Fibroblast of the aortic adventitia (primary cell): ENCODE data around the gene NXPH2. TPM values are rescaled to one million over a fixed set of nuclear protein-coding genes. Genes with fewer than 3 reads are reported as not detected.

Experiments used
- DNase-seq: peaks from one replicate; pipeline ENCODE4 v3.0.0-alpha.2; 2010; ENCODE audit warnings: low read depth
- H3K4me3 ChIP-seq: 2 replicates; pipeline ENCODE4 v1.5.1; 2011; ENCODE audit warnings: low read depth, mild to moderate bottlenecking, control low read depth, low read length, moderate library complexity
- total RNA-seq: library from RNA; depleted of rRNA; stranded (reverse); fragments of >200 nt; gene quantifications from 2 replicates; pipeline ENCODE4 v1.2.3, GENCODE V29; 2012; ENCODE audit warnings: low replicate concordance
- TF ChIP-seq, protein P1 (sequence below): IDR thresholded peaks from 2 replicates; pipeline ENCODE4 v1.5.1; 2011; ENCODE audit warnings: mild to moderate bottlenecking, low read length, control low read depth, inconsistent platforms; ENCODE audit not compliant: insufficient read depth

The NXPH2 gene
- total RNA-seq, 1 donor, result not detected

DNA sequence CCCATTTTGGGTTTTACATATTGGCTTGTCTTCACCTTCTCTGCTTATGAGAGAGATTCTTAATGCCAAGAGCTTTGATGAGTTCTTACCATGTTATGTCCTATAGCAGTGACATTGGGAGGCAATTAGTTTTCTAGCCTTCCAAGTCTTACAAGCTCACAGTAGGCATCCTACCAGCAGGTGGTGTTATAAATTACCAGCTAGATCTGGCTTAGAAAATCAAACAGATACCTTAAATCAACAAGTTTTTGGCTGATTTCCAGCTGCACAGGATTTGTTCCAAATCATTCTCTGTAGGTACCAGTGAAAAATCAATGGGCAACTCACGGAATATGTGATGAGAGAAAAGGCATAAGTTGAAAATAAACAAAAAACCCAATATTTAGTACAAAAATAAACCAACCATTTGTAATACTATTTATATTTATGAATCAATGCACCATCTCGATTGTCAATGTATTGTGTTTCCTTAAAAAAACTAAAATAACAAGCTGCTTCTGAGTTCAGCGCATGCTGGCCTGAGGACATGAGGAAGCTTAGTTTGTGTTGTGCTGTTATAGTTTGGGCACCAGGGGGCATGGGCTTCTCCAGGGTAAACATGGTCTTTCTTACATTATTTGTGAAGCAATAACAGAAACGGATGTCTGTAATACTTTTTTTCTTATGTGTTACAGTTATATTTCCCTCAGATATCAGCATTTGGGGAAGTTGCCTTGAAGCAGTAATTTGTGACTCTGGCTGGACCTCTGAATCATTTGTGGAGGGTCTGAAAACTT, 34.1 kb upstream of the NXPH2 start:
- no peak for DNase-seq
- TF ChIP-seq, protein P1, sequence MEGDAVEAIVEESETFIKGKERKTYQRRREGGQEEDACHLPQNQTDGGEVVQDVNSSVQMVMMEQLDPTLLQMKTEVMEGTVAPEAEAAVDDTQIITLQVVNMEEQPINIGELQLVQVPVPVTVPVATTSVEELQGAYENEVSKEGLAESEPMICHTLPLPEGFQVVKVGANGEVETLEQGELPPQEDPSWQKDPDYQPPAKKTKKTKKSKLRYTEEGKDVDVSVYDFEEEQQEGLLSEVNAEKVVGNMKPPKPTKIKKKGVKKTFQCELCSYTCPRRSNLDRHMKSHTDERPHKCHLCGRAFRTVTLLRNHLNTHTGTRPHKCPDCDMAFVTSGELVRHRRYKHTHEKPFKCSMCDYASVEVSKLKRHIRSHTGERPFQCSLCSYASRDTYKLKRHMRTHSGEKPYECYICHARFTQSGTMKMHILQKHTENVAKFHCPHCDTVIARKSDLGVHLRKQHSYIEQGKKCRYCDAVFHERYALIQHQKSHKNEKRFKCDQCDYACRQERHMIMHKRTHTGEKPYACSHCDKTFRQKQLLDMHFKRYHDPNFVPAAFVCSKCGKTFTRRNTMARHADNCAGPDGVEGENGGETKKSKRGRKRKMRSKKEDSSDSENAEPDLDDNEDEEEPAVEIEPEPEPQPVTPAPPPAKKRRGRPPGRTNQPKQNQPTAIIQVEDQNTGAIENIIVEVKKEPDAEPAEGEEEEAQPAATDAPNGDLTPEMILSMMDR, result no peak
- H3K4me3 ChIP-seq, result no peak overlapping the region

DNA sequence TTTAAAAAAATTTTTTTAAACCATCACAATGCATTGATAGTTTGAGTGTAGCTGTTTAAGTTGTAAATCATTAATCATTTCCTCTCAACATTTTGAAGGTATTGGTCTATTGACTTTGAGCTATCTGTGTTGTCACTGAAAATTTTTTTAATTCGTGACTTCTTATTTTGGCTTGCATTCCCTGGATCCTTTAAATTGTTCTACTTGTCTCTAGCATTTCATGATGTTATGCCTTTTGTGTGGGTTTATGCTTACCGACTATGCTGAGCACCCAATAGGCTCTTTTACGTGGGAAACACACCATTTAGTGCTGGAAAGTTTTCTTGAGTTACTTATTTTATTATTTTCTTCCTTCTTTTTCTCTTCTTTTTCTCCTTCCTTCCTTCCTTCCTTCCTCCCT, 31.2 kb upstream of the NXPH2 start:
- TF ChIP-seq, protein P1, result no peak
- no peak overlapping the region for H3K4me3 ChIP-seq
- no peak for DNase-seq

DNA sequence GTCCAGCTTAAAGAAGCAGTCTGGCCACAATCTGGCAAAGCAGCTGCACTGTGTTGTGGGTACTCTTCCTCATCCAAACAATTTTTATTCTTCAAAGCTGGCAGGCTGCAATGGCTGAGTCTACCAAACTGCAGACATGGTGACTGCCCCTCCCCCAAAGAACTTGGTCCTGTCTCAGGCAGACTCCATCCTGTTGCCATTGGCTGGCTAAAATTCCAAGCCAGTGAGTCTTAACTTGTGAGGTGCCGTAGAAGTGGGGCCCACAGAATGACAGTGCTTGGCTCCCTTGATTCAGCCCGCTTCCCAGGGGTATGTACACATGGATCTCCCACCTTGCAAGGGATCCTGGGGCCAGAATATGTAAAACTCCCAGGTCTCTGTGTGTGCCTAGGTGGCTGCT, 14.5 kb upstream of the NXPH2 start:
- no peak overlapping the region for H3K4me3 ChIP-seq
- TF ChIP-seq, protein P1, result no peak

DNA sequence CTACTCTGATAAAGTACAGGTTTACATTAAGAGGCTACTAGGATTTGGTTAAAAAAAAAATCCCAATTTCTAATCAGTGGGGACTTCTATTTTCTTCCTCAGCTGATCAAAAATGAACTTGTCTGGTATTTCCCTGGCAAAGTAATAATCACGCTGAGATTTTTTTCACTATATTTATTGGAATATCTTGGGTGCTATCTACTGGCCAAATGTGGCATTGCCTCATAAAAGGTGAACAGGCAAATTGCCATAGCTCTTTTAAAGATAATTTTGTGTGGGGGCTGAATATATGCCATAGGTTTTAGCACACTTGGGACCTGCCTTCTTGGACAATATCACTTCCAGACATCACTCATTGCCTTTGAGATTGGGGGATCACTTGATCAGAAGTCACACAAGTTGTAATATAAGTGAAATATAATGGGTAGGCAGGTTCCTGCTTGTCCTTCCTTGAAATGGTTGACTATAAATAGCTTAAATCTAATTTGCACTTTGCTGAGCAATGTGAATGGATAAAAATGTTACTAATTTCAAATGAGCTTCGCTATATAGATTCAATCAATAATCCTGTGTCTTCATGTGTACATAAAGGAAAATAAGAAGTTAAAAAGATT, 7.0 kb upstream of the NXPH2 start:
- TF ChIP-seq, protein P1, result peak; percentile 75
- H3K4me3 ChIP-seq, result no peak overlapping the region
- peak; percentile 66 for DNase-seq

More for the DNA sequence above, 14.5 kb upstream of the NXPH2 start:
- no peak for DNase-seq

DNA sequence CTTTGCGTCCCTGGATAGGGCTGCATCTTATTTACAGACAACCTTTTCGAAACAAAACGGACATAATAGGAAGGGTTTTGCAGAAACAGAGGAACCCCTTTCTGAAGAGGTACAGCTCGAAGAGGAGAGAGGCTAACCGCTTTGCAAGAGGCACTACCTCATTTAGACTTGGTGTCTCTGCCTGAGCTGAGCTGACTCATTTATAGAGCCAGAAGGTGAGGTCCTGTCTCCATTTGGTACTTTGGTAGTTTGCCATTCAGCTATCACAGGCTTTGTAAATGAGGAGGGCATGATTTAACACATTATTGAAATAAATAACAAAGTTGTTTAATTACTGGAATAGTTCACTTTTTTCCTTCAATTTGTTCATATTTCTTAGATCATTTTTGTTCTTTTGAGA, 2.2 kb upstream of the NXPH2 start:
- no peak for DNase-seq
- H3K4me3 ChIP-seq, result no peak overlapping the region
- TF ChIP-seq, protein P1, result no peak

DNA sequence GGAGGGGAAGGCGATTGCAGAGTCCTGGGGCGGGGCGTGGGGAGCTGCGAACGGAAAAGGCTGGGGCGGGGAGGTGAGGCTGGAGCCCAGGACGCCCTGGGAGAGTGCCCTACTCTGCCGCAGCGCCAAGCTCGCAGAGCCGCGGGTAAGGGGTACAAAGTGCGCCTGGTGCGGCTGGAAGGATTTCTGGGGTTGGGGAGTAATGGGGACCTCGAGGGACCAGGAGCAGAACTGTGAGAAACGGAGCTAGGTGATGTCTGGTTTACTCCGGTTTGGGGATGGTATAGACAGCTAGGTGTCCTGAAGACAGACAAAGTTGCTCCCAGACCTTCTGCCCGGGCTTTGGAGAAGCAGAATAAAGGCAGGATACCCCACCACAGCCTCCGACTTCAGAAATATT, 718 bp upstream of the NXPH2 start:
- DNase-seq, result no peak
- H3K4me3 ChIP-seq, result no peak overlapping the region
- TF ChIP-seq, protein P1, result no peak
